Ovary (tissue), 3 donors: ENCODE results near the gene NEUROG1.

Experiments used
- CTCF ChIP-seq, 3 donors: fragments of 450-650 bp in 2 of 3; fragments of 200-600 bp in 1 of 3; IDR thresholded peaks; one replicate each; pipeline versions ENCODE4 v1.5.1 to v1.8.0; 2016 to 2022; ENCODE audit warnings: antibody characterized with exemption in 3 of 3, mild to moderate bottlenecking in 1 of 3
- POLR2A ChIP-seq: fragments of 450-650 bp; IDR thresholded peaks from one replicate; pipeline ENCODE4 v1.6.1; 2017; ENCODE audit warnings: antibody characterized with exemption, mild to moderate bottlenecking, moderate library complexity
- donor health status: DM: no; HTN: no; CAD: no.

- no peak for TF ChIP-seq POLR2A
- TF ChIP-seq CTCF (IDR thresholded peaks at IDR 0.05), result no peak
Observed at GRCh38 chr5:135535820-135536801, at the start of gene NEUROG1.
